Right lobe of liver (tissue), 4 donors: ENCODE measurements around the gene ARHGEF2.

Experiments used
- CTCF ChIP-seq, 4 donors: fragments of 200-600 bp in 3 of 4; fragments of 450-650 bp in 1 of 4; IDR thresholded peaks; one replicate each; pipeline versions ENCODE4 v1.5.1 to v1.8.0; 2016 to 2022; ENCODE audit warnings: antibody characterized with exemption in 4 of 4, mild to moderate bottlenecking in 2 of 4
- POLR2A ChIP-seq: fragments of 450-650 bp; IDR thresholded peaks from one replicate; pipeline ENCODE4 v1.6.1; 2017; ENCODE audit warnings: antibody characterized with exemption, mild to moderate bottlenecking
- donor health status: DM: no; HTN: no; CAD: no.
- donor health status: DM: no; HTN: no; CAD: no.
- donor health status: DM: no; HTN: yes; CAD: no.

- TF ChIP-seq POLR2A (no peak), CTCF (IDR thresholded peaks at IDR 0.05) (no peak)
These were observed 49.3 kb downstream of the ARHGEF2 start for GRCh38 chr1:155929057-155929456.
